Cerebellar nuclear complex (tissue), 1 donor: ENCODE data around the gene PAK1.
"Not testable (repeated sequence)": the region's sequence is repeated elsewhere in the genome, so short reads cannot be mapped to it uniquely, and the experiment has no call there.

Experiments used
- DNase-seq, 2 experiments: peaks; one replicate each; lab custom pipeline; 2025; lab: John Stamatoyannopoulos, UW

Gene PAK1

DNA sequence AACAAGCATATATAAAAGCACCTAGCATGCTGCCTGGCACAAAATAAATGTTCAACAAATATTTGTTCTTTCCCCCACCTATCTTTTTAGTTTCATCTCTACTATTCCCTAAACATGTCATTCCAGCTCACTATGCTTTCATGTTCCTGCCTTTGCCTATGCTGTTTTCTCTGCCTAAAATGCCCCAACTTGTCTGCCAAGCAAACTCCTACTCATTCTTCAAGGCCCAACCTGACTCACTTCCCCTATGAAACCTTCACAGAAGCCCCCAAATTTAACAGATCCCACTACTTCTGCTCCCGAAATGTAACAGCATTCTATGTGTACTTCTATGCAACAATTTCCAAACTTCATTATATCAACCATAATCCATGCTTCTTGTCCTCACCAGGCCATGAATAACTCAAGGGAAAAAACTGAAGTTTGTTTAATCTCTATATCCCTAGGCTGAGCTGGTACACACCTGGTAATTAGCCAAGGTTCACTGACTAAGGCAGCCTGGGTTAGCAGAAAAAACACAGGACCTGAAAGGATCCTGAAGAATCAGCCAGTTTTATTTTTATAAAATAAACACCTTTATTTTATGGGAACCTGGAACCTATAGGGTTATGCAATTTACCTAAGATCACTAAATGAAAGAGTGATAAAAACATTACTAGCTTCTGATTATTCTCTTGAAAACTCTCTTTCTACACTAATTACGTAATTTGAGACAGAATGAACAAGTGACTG, 72.2 kb downstream of the PAK1 start:
- DNase-seq: no peak

DNA sequence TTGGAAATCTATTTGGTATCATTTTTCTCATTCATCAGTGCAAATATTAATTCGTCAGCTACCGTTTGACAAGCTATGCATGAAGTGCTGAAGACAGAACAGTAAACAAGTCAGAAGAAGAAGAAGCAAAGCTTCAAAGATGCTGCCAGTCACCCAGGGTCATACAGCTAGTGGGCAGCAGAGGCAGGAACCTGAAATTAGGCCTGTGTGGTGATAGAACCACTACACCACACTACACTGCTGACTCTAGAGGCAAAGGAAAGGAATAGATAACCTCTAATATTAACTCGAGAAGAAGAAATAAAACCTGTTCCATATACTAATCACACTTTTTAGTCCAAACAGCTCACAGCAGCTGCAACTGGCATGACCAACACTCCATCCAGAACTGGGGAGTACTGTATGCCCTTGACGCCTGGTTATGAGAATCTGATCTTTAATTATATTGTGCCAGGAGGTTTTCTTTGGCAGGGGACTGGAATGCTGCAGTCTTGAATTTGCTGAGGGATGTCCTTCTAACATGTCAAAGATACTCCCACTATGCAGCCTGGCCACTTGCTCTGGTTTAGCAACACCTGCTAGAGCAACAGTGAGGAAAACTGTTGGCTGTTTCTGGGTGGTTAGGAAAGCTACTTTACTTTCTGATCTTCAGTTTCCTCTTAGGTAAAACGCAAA, 73.0 kb downstream of the PAK1 start:
- DNase-seq: no peak

DNA sequence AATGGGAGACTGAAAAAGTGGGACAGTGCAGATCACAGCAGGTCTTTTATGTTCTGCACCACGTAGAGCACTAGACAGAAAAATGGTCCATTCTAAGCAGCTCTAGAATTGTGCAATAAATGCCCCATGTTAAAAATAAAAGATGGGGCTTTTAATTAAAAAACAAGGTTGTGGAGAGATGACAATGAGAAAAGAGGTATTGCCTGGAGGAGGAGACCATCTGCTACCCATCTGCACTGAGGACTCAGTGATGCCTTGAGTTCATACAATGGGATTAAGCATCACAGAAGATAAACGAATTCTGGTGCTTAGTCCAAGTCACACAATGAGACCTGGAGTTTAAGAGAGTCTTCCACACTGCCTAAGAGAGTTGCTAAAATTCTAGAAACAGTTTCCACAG, 73.6 kb downstream of the PAK1 start:
- no peak for DNase-seq

DNA sequence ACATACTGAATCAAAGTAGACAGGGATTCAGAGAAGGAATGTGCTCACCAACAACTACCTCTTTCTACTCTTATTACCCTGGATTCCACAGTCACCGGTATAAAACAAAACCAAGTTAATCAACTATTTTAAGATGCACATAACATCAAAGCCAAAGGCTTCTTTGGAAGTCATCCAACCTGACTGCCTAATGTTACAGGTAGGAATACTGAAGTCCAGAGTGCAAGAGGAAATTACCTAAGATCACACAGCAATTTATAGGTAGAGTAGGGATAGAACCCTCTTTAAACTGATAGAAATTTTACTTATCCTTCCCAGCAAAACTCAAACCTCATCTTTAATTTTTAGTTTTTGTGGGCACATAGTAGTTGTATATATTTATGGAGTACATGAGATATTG, 76.3 kb downstream of the PAK1 start:
- no peak for DNase-seq

DNA sequence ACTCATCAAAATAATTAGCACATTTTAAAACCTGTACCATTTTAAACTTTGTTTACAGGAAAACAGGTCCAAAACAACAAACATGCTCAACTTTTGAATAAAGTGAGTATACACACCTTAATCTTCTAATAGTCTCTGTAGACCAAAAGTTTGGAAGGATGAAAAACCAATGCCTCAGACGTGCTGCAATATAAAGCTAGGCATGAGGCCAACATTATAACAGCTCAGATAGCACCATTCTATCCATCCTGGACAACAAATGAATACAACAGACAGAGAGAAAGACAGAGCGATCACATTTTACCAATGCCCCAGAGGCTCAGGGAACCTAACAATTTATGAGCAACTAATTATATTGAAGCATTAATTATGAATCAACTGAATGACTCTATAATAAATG, 77.0 kb downstream of the PAK1 start:
- DNase-seq: no peak

DNA sequence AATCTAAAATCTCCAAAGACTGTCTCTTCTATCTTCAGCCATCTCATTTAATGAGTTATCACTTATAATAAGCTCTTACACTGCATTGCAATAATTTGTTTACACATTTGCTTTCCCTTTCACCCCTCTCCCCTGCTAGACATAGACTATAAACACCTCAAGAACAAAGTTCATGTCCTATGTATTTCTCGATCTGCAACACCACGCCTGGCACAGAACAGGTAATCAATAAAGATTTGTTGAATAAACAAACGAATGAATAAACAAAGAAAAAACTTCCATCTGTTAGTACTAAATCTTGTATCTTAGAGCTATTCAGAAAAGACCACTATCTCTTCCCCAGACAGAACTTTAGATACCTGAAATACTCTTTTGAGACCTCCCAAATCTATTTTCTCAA, 77.6 kb downstream of the PAK1 start:
- DNase-seq: no peak

GRCh38 chr11:77395460-77396173, 78.3 kb downstream of the PAK1 start:
- no peak for DNase-seq

DNA sequence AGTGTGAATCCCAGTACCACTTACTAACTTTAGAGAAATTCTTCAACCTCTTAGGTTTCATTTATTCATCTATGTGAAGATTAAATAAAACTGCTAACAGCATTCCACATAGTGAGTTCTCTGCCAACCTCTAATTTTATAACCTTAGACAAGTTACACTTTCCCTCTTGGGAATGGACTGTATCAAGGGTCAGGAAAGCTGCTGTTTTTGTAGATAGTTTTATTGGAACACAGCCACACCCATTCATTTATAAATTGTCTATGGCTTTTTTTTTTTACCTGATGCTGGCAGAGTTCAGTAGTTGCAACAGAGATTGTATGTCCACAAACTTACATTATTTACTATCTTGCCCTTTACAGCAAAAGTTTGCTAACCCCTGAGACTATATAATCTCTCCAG, 81.1 kb downstream of the PAK1 start:
- no peak for DNase-seq

GRCh38 chr11:77387701-77388100, 86.2 kb downstream of the PAK1 start:
- DNase-seq: no peak

DNA sequence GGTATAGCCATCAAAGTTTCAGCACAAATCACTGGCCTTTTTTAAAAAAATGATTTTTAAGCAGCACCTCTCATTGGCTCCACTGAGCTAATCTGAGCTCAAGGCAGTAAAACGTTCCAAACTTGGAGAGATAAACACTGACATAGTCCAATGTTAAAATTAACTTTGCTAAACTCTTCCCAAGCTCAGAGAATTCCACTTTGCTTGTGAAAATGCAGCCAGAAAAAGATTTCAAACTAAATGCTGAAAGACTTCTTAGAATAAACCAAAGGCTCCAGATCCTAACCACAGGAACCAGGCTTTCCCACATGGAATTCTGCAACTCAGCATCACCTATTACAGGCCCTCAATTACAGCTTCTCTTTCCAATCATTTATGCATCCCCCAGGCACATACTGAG, 87.7 kb downstream of the PAK1 start:
- DNase-seq: no peak

DNA sequence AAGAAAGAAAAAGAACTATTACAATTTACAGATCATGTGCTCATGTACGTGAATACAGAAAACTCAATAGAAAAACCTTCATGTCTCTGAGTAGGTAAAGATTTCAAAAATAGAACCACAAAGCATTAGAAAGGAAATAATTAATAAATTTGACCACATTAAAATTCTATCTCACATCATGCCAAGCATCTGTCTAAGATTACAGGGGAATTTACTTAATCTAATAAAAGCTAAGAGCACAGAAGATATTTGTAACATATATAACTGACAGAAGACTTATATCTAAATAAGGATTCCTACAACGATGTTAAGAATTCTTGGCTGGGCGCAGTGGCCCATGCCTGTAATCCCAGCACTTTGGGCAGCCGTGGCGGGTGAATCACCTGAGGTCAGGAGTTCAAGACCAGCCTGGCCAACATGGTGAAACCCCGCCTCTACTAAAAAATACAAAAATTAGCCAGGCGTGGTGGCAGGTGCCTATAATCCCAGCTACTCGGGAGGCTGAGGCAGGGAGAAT, 88.6 kb downstream of the PAK1 start:
- DNase-seq: not testable (repeated sequence)

GRCh38 chr11:77384571-77384970, 89.3 kb downstream of the PAK1 start:
- no peak for DNase-seq

GRCh38 chr11:77383349-77383748, 90.5 kb downstream of the PAK1 start:
- not testable (repeated sequence) for DNase-seq

GRCh38 chr11:77381729-77382665, 91.9 kb downstream of the PAK1 start:
- no peak for DNase-seq

DNA sequence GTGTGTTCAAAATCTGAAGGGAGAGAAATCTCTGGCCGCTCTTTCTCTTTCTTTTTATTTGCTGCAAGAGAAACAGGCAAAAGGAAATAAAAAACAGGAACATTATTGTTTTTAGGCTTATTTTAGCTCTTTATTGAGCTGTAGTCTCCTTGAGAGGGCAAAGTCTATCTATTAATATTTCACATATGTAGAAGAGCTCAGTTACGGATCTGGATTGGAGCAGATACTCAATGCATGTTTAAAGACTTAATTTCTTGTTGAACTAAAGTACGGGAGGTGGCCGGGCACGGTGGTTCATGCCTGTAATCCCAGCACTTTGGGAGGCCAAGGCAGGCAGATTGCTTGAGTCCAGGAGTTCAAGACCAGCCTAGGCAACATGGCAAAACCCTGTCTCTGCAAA, 94.0 kb downstream of the PAK1 start:
- DNase-seq: no peak

GRCh38 chr11:77379253-77379652, 94.6 kb downstream of the PAK1 start:
- no peak for DNase-seq

DNA sequence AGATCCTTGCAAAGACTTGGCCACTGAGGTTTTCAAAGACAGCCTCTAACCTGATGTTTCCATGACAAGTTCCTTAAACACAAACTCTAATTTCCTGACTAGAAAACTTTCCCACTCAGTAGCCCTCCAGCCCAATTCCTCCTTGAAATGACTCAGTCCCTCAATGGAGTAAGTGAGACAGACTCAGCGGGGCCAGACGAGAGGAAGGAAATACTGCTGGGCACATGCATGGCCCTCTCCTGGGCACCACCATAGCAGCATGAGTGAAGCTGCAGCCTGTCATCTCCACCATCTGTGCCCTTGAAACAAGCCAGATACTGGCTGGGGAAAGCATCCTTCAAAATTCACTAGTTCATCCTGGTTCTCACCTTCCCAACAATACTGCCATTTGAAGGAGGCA, 96.2 kb downstream of the PAK1 start:
- peak in 1 of 2 experiments; percentile 86 for DNase-seq

DNA sequence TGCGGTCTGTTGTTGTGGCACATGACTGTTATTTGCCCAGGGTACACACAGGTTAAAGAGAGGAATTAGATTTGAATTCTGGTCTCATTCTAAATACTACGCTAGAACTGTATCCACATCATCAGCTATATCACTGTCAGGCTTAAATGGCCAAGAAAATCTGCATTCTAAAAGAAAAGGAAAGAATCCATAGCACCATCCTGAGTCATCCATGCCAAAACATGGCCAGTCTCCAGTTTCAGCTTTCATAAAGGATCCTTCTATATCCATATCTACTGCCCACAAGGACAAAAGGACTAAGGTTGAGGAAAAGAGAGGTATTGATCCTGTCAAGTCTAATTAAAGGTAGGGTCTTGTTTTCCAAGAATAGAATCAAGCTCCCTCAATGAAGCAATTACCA, 98.8 kb downstream of the PAK1 start:
- no peak for DNase-seq

- DNase-seq: no peak
Measured at GRCh38 chr11:77374611-77375031, 99.3 kb downstream of the PAK1 start.

DNA sequence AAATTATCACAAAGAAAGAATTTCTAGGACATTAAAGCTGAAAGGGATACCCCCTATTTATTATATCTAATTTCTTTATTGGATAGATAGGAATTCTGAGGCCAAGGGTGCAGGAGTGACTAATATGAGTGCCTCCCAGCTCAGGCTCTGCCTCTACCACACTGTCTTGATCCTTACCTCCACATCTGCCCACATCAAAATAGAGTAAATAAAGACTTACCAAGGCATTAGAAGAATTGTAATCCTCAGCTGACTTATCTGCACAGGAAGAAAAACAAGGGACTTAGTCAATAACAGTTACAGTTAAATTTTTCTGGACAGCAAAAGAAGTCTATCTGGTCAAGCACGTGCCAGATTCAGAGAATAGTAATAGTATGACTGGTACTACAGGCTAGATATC, 99.8 kb downstream of the PAK1 start:
- DNase-seq: no peak

DNA sequence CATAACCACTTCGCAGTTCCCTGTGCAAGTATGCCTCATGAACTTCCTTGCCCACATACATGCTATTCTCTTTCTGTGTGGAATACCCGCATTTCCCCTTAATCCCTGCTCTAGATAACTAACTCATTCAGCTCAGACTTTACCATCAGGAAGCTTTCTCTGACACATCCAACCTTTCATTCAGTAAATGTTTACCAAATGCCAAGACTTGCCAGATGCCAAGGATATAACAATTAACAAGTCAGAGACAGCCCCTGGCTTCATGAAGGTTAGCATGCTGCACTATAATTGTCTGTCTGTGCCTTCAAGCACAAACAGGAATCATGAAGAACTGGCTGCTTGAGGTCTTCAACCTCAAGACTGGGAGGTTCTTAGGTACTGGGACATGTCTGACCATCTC, 101.2 kb downstream of the PAK1 start:
- no peak for DNase-seq

DNA sequence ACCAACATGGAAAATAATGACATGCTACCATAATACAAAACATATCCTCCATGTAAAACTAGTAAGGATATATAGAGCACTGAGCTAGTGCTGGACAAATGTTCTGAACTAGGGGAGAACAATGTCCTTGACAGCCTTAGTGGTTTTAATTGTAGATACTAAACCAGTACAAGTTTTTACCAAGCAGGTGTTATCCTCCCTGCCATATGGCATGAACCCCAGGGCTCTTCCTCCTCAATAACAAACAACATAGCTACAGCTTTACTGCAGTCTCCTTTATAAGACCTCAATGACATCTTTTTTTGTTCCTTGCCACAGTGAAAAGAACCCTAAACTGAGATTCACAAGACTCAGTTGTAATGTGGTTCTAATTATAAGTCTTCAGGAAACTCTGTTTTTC, 102.2 kb downstream of the PAK1 start:
- peak in 1 of 2 experiments; percentile 79 for DNase-seq
